HG02571 (cell line): ENCODE data around the gene FBXO21.

Source experiments
- ATAC-seq: cut with Tn5 transposase; IDR thresholded peaks from one replicate; pipeline ENCODE4 v1.9.1; 2021; ENCODE audit warnings: mild to moderate bottlenecking, moderate library complexity; ENCODE audit not compliant: unreplicated experiment

Gene FBXO21

GRCh38 chr12:117141097-117141898 is 49.0 kb downstream of the FBXO21 start:
- ATAC-seq: no peak

GRCh38 chr12:117140397-117141096 is 49.7 kb downstream of the FBXO21 start:
- no peak for ATAC-seq

- ATAC-seq: no peak
Measured at GRCh38 chr12:117139025-117139717, 51.1 kb downstream of the FBXO21 start.

GRCh38 chr12:117134721-117135120 is 55.5 kb downstream of the FBXO21 start:
- ATAC-seq: no peak

GRCh38 chr12:117134059-117134458 is 56.2 kb downstream of the FBXO21 start:
- ATAC-seq: no peak

- ATAC-seq: no peak
Measured at GRCh38 chr12:117130801-117131200, 59.5 kb downstream of the FBXO21 start.

- ATAC-seq: no peak
Measured at GRCh38 chr12:117129391-117129790, 60.9 kb downstream of the FBXO21 start.

- ATAC-seq: no peak
Measured at GRCh38 chr12:117127933-117128823, 62.1 kb downstream of the FBXO21 start.

- no peak for ATAC-seq
Measured at GRCh38 chr12:117126335-117126734, 63.9 kb downstream of the FBXO21 start.

GRCh38 chr12:117125767-117126166 is 64.5 kb downstream of the FBXO21 start:
- ATAC-seq: no peak

- no peak for ATAC-seq
Measured at GRCh38 chr12:117125272-117125613, 65.0 kb downstream of the FBXO21 start.

GRCh38 chr12:117124421-117125271 is 65.6 kb downstream of the FBXO21 start:
- no peak for ATAC-seq

- ATAC-seq: no peak
Measured at GRCh38 chr12:117121441-117121840, 68.8 kb downstream of the FBXO21 start.

- no peak for ATAC-seq
Measured at GRCh38 chr12:117120787-117121186, 69.5 kb downstream of the FBXO21 start.

- no peak for ATAC-seq
Measured at GRCh38 chr12:117119592-117120198, 70.6 kb downstream of the FBXO21 start.

GRCh38 chr12:117118838-117119591 is 71.3 kb downstream of the FBXO21 start:
- ATAC-seq: no peak

- ATAC-seq: no peak
Measured at GRCh38 chr12:117114784-117115183, 75.5 kb downstream of the FBXO21 start.

GRCh38 chr12:117113231-117113630 is 77.0 kb downstream of the FBXO21 start:
- ATAC-seq: no peak
